OCI-LY7 (cell line): Measurements from ENCODE around the gene MYH11.

Source experiments
- EZH2phosphoT487 ChIP-seq: fragments of 200-600 bp; sonication (generic); IDR thresholded peaks from 2 replicates; pipeline ENCODE4 v1.6.1; 2018; ENCODE audit warnings: low read depth, borderline replicate concordance, mild to moderate bottlenecking, mixed run types, antibody characterized with exemption, low read length, moderate library complexity, mixed read lengths
- TF ChIP-seq, protein P1 (sequence below): fragments of 200-600 bp; sonication (generic); conservative IDR thresholded peaks from 2 replicates; pipeline ENCODE4 v1.5.1; 2014; ENCODE audit warnings: mild to moderate bottlenecking, antibody characterized with exemption, low read length, moderate library complexity, mixed read lengths

DNA sequence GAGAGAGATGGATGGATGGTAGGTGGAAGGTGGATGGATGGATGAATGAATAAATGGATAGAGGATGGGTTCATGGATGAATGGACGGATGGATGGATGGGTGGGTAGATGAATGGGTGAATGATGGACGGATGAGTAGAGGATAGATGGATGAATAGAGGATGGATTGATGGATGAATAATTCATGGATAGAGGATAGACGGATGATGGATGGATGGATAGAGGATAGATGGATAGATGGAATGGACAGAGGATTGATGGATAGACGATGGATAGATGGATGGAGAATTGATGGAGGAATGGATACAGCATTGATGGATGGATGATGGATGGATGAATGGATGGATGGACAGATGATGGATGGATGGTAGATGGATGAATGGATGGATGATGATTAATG lies 91.7 kb downstream of the MYH11 start:
- TF ChIP-seq, protein P1, sequence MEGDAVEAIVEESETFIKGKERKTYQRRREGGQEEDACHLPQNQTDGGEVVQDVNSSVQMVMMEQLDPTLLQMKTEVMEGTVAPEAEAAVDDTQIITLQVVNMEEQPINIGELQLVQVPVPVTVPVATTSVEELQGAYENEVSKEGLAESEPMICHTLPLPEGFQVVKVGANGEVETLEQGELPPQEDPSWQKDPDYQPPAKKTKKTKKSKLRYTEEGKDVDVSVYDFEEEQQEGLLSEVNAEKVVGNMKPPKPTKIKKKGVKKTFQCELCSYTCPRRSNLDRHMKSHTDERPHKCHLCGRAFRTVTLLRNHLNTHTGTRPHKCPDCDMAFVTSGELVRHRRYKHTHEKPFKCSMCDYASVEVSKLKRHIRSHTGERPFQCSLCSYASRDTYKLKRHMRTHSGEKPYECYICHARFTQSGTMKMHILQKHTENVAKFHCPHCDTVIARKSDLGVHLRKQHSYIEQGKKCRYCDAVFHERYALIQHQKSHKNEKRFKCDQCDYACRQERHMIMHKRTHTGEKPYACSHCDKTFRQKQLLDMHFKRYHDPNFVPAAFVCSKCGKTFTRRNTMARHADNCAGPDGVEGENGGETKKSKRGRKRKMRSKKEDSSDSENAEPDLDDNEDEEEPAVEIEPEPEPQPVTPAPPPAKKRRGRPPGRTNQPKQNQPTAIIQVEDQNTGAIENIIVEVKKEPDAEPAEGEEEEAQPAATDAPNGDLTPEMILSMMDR: no peak
- no peak for TF ChIP-seq EZH2phosphoT487
